ENCODE measurements around the gene TARDBP.

DNA sequence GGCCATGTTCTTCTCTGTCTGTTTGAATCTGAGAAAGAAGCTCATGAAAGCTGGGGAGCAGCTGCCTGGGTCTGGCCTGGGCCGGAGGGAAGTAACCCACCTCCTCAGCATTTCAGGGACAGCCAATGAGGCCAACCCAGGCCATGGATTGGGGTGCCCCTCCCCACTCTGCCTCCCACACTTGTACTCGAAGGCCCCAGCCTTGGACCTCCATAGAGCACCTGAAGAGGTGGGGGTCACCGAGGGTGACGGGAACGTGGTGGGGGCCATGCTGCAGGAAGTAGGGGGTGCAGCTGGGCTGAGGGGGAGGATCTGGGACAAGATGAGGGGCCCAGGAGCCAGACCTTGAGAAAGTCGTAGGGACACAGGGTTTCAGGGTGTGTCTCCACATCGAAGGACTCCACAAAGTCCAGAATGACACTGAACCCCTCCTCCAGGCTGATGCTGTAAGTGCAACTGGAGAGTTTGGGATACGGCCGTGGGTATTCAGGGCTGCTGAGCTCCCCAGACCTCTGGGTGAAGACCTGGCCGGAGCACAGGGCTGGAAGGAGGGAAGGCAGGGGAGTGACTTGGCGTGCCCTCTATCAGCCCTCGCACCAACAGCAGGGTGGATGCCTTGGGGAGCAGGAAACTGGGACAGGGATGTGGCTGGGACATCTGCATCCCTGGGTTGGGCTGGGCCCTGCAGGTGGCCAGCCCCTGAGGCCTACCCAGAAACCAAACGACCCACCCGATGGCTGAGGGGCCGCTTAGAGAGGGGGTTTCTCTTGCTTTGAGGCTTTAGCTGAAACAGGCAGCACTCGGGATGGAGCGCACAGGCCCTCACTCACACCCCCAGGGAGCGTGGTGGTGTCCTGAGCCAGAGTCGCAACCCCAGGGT is 30.8 kb downstream of the TARDBP start:
- TF ChIP-seq CTCF (IDR thresholded peaks at IDR 0.05) (no peak), POLR2A (IDR thresholded peaks at IDR 0.05) (no peak)
